ENCODE data around the gene DDR1. TPM values are rescaled to one million over a fixed set of nuclear protein-coding genes. Genes with fewer than 3 reads are reported as not detected.
A peak's percentile ranks its signal among the peaks of the same experiment; 100 is the strongest.
"Not testable (repeated sequence)": the region's sequence is repeated elsewhere in the genome, so short reads cannot be mapped to it uniquely, and the experiment has no call there.

The DDR1 gene
- total RNA-seq, 3 donors from 2014 or later, result 13.9 to 23.1 (median 14.2) TPM

DNA sequence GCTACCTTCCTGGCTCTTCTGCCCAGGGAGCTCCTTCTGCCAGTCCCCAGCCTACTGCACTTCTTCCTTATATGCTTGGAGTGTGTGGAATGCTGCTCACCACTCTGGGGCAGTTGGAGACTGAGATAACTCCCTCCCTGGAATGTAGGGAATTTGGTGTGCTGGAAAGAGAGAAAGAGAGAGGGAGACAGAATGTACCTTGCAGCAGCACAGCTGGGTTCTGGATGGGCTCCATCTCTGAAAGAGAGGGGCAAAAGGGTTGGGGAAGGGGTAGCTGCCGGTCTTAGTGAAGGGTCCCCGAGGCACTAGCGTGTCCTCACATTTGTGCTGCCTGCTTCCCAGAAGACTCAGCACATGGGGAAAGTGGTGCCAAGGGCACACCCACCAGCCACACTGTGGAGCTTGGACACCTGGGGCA lies 40.2 kb upstream of the DDR1 start:
- Mint-ChIP-seq H3K27me3 (ENCODE audit: low read depth) (no peaks in the 10 kb centered on the region), H3K9me3 (no peaks in the 10 kb centered on the region), H3K36me3 (ENCODE audit: insufficient read depth) (no peaks in the 10 kb centered on the region), H3K4me3 (no peak overlapping the region), H3K4me1 (ENCODE audit: low read depth) (peaks cover 19% of the 10 kb centered on the region)
- no peak for DNase-seq
- ATAC-seq, result no peak

GRCh38 chr6:30845183-30845582 lies 39.1 kb upstream of the DDR1 start:
- Mint-ChIP-seq H3K9me3 (peaks cover 7% of the 10 kb centered on the region), H3K4me1 (ENCODE audit: low read depth) (peaks cover 19% of the 10 kb centered on the region)
- DNase-seq, result no peak

DNA sequence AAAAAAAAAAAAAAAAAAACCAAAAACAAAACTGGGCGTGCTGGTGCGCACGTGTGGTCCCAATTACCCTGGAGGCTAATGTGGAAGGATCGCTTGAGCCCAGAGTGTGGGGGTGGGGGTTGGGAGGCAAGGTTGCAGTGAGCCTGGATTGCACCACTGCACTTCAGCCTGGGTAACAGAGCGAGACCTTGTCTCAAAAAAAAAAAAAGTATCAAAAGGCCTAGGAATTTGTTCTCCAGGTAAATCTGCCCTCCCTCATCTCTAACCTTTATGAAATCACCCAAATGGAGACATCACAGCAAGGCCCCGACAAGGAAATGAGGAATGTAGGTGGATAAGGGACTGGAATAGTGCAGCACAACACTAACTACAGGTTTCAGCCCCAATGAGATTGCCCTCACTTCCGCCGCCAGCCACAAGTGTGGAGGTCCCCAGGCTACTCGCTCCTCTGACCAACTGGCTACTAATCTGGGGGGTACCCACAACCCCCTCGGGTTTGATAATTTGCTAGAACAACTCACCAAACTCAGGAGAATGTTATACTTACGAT lies 36.8 kb upstream of the DDR1 start:
- Mint-ChIP-seq H3K36me3 (ENCODE audit: insufficient read depth) (no peaks in the 10 kb centered on the region), H3K27me3 (ENCODE audit: low read depth) (no peaks in the 10 kb centered on the region), H3K4me1 (ENCODE audit: low read depth) (peaks cover 10% of the 10 kb centered on the region), H3K4me3 (no peak overlapping the region), H3K9me3 (peaks cover 16% of the 10 kb centered on the region)
- DNase-seq (no peak), ATAC-seq (no peak)

More at GRCh38 chr6:30845183-30845582, 39.1 kb upstream of the DDR1 start:
- Mint-ChIP-seq H3K4me3 (no peak overlapping the region), H3K36me3 (ENCODE audit: insufficient read depth) (no peaks in the 10 kb centered on the region), H3K27me3 (ENCODE audit: low read depth) (no peaks in the 10 kb centered on the region)
- no peak for ATAC-seq

DNA sequence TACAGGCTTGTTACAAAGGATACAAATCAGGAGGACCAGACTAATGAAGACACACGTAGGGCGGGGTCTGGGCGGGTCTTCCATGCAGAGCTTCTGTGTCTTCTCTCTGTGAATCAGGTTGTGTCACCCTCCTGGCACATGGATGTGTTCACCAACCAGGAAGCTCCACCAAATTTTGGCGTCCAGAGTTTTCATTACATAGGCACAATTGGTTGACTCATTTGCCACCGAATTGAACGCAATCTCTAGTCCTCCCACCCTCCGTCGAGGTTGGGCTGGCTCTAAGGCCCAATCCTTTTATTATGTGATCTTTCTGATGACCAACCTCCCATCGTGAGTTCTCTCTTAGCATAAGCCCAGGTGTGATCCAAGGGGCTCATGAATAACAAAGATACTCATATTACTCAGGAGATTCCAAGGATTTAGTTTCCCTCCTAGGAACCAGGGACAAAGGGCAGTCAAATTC lies 36.3 kb upstream of the DDR1 start:
- no peak for DNase-seq
- Mint-ChIP-seq H3K9me3 (peaks cover 16% of the 10 kb centered on the region), H3K4me1 (ENCODE audit: low read depth) (peaks cover 10% of the 10 kb centered on the region), H3K4me3 (no peak overlapping the region), H3K36me3 (ENCODE audit: insufficient read depth) (no peaks in the 10 kb centered on the region), H3K27me3 (ENCODE audit: low read depth) (no peaks in the 10 kb centered on the region)
- no peak for ATAC-seq

DNA sequence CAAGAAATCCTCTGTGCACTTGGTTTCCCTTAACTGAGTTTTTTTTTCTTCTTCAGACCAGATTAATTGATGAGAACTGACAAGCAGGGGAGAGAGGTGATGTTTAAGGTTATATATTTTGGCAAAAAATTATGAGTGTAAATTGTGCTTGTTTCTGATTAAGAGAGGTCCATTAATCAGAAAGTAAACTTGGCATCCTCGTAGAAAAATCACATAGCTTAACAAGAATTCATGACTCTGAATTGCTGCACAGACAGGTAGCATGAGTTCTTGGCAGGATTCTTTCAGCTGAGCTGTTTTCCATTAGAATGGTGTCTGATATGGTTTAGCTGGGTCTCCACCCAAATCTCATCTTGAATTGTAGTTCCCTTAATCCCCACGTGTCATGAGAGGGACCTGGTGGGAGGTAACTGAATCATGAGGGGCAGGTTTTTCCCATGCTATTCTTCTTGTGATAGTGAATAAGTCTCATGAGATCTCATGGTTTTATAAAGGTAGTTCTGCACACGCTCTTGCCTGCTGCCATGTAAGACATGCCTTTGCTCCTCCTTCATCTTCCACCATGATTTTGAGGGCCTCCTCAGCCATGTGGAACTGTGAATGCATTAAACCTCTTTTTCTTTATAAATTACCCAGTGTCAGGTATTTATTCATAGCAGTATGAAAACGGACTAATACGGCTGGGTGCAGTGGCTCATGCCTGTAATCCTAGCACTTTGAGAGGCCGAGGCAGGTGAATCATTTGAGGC lies 34.2 kb upstream of the DDR1 start:
- DNase-seq (no peak), ATAC-seq (no peak)
- Mint-ChIP-seq H3K4me1 (ENCODE audit: low read depth) (no peaks in the 10 kb centered on the region), H3K9me3 (peaks cover 16% of the 10 kb centered on the region), H3K4me3 (no peak overlapping the region), H3K27me3 (ENCODE audit: low read depth) (no peaks in the 10 kb centered on the region), H3K36me3 (ENCODE audit: insufficient read depth) (no peaks in the 10 kb centered on the region)

- DNase-seq; H3K4me1 Mint-ChIP-seq (ENCODE audit: low read depth); H3K36me3 Mint-ChIP-seq (ENCODE audit: insufficient read depth); H3K4me3 Mint-ChIP-seq; H3K27me3 Mint-ChIP-seq (ENCODE audit: low read depth): not testable (repeated sequence)
- peaks cover 16% of the 10 kb centered on the region for H3K9me3 Mint-ChIP-seq
- peak in 1 of 2 donors; percentile 28 for ATAC-seq
Measured at GRCh38 chr6:30852459-30852858, 31.9 kb upstream of the DDR1 start.

- H3K4me1 Mint-ChIP-seq (ENCODE audit: low read depth), result peaks cover 2% of the 10 kb centered on the region
- peaks cover 1% of the 10 kb centered on the region for H3K36me3 Mint-ChIP-seq (ENCODE audit: insufficient read depth)
- no peak overlapping the region for H3K4me3 Mint-ChIP-seq
- no peak for DNase-seq
- peaks cover 22% of the 10 kb centered on the region for H3K9me3 Mint-ChIP-seq
- ATAC-seq, result no peak
- H3K27me3 Mint-ChIP-seq (ENCODE audit: low read depth), result no peaks in the 10 kb centered on the region
Measured at GRCh38 chr6:30854285-30855040, 29.9 kb upstream of the DDR1 start.

GRCh38 chr6:30855429-30856075 lies 28.8 kb upstream of the DDR1 start:
- DNase-seq (no peak), ATAC-seq (no peak)
- Mint-ChIP-seq H3K27me3 (ENCODE audit: low read depth) (no peaks in the 10 kb centered on the region), H3K4me3 (no peak overlapping the region), H3K4me1 (ENCODE audit: low read depth) (peaks cover 2% of the 10 kb centered on the region), H3K36me3 (ENCODE audit: insufficient read depth) (peaks cover 1% of the 10 kb centered on the region), H3K9me3 (peaks cover 13% of the 10 kb centered on the region)

GRCh38 chr6:30857112-30857511 lies 27.2 kb upstream of the DDR1 start:
- Mint-ChIP-seq H3K4me3 (no peak overlapping the region), H3K9me3 (peaks cover 13% of the 10 kb centered on the region), H3K4me1 (ENCODE audit: low read depth) (peaks cover 5% of the 10 kb centered on the region), H3K36me3 (ENCODE audit: insufficient read depth) (peaks cover 6% of the 10 kb centered on the region), H3K27me3 (ENCODE audit: low read depth) (no peaks in the 10 kb centered on the region)
- DNase-seq (no peak), ATAC-seq (no peak)

GRCh38 chr6:30857549-30857948 lies 26.8 kb upstream of the DDR1 start:
- DNase-seq, result no peak
- H3K36me3 Mint-ChIP-seq (ENCODE audit: insufficient read depth), result peaks cover 6% of the 10 kb centered on the region
- no peak for ATAC-seq
- peaks cover 13% of the 10 kb centered on the region for H3K9me3 Mint-ChIP-seq
- H3K27me3 Mint-ChIP-seq (ENCODE audit: low read depth), result no peaks in the 10 kb centered on the region
- no peak overlapping the region for H3K4me3 Mint-ChIP-seq
- peaks cover 5% of the 10 kb centered on the region for H3K4me1 Mint-ChIP-seq (ENCODE audit: low read depth)

DNA sequence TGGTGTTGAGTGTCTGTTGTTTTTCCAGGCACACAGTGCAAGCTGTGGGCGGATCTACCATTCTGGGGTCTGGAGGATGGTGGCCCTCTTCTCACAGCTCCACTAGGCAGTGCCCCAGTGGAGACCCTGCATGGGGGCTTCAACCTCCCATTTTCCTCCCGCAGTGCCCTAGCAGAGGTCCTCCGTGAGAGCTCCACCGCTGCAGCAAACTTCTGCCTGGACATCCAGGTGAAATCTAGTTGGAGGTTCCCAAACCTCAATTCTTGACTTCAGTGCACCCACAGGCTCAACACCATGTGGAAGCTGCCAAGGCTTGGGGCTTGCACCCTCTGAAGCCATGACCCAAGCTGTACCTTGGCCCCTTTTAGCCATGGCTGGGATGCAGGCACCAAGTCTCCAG lies 24.6 kb upstream of the DDR1 start:
- not testable (repeated sequence) for H3K36me3 Mint-ChIP-seq (ENCODE audit: insufficient read depth); H3K4me3 Mint-ChIP-seq; H3K27me3 Mint-ChIP-seq (ENCODE audit: low read depth); H3K4me1 Mint-ChIP-seq (ENCODE audit: low read depth); DNase-seq; ATAC-seq
- H3K9me3 Mint-ChIP-seq, result peaks cover 13% of the 10 kb centered on the region

DNA sequence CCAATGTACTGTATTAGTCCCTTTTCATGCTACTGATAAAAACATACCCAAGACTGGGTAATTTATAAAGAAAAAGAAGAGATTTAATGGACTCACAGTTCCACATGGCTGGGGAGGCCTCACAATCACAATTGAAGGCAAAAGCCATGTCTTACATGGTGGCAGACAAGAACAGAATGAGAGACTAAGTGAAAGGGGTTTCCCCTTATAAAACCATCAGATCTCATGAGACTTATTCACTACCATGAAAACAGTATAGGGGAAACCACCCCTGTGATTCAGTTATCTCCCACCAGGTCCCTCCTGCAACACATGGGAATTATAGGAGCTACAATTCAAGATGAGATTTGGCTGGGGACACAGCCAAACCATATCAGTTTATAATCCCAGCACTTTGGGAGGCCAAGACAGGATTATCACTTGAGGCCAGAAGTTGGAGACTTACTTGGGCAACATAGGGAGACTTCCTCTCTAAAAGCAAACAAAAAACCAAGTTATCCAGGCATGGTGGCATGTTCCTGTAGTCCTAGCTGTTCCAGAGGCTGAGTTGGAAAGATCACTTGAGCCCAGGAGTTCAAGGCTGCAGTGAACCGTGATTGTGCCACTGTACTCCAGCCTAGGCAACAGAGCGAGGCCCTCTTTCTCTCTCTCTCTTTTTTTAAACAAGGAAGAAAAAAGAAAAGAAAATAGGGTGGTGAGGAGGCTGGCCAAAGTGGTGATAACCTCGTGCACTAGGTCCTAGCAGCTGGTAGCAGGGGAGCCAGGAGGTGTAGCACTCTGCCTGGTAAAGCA lies 22.9 kb upstream of the DDR1 start:
- Mint-ChIP-seq H3K9me3 (peaks cover 13% of the 10 kb centered on the region), H3K4me1 (ENCODE audit: low read depth) (peaks cover 5% of the 10 kb centered on the region), H3K36me3 (ENCODE audit: insufficient read depth) (peaks cover 6% of the 10 kb centered on the region), H3K27me3 (ENCODE audit: low read depth) (no peaks in the 10 kb centered on the region), H3K4me3 (no peak overlapping the region)
- DNase-seq (no peak), ATAC-seq (peak; percentile 82 to 89)

- Mint-ChIP-seq H3K36me3 (ENCODE audit: insufficient read depth) (peaks cover 6% of the 10 kb centered on the region), H3K27me3 (ENCODE audit: low read depth) (no peaks in the 10 kb centered on the region), H3K9me3 (peaks cover 13% of the 10 kb centered on the region), H3K4me3 (no peak overlapping the region), H3K4me1 (ENCODE audit: low read depth) (peaks cover 3% of the 10 kb centered on the region)
- no peak for ATAC-seq
- no peak for DNase-seq
Measured at GRCh38 chr6:30862156-30862875, 22.0 kb upstream of the DDR1 start.
